Astrocyte (in vitro differentiated cells and primary cell): ENCODE results near the gene DPP9.

Experiments used
- EZH2 ChIP-seq: IDR thresholded peaks from 2 replicates; pipeline ENCODE4 v1.6.1; 2012; ENCODE audit warnings: mild to moderate bottlenecking, low read length, inconsistent platforms; ENCODE audit not compliant: insufficient read depth
- TF ChIP-seq, protein P1 (sequence below): IDR thresholded peaks from 2 replicates; pipeline ENCODE4 v1.5.1; 2011; ENCODE audit warnings: low read depth, mild to moderate bottlenecking, inconsistent platforms, low read length, moderate library complexity; ENCODE audit not compliant: insufficient read depth

DNA sequence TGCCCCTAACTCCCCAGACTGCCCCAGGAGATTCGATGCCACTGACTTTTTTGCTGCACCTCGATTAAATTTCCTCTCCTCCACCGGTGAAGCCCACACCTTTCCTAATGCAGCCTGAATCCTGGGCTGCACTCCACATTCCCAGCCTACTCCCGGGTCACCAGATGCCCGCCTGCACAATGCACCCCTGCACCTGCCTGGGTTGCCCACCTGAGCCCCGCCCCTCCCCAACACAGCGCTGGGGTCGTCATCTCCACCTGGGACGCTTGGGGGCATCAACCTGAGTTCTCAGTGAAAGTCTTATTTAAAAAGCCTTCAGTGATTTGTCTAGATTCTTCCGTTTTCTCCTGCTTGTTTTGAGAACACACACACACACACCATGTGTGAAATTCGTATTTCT, 24.5 kb upstream of the DPP9 start:
- TF ChIP-seq, protein P1, sequence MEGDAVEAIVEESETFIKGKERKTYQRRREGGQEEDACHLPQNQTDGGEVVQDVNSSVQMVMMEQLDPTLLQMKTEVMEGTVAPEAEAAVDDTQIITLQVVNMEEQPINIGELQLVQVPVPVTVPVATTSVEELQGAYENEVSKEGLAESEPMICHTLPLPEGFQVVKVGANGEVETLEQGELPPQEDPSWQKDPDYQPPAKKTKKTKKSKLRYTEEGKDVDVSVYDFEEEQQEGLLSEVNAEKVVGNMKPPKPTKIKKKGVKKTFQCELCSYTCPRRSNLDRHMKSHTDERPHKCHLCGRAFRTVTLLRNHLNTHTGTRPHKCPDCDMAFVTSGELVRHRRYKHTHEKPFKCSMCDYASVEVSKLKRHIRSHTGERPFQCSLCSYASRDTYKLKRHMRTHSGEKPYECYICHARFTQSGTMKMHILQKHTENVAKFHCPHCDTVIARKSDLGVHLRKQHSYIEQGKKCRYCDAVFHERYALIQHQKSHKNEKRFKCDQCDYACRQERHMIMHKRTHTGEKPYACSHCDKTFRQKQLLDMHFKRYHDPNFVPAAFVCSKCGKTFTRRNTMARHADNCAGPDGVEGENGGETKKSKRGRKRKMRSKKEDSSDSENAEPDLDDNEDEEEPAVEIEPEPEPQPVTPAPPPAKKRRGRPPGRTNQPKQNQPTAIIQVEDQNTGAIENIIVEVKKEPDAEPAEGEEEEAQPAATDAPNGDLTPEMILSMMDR: no peak
- TF ChIP-seq EZH2: no peak
